Type B pancreatic cell (in vitro differentiated cells): ENCODE data around the gene NEXN. TPM values are rescaled to one million over a fixed set of nuclear protein-coding genes. Genes with fewer than 3 reads are reported as not detected.

Experiments used
- DNase-seq: peaks from one replicate; pipeline ENCODE4 v3.0.0; 2021; ENCODE audit warnings: mixed read lengths; ENCODE audit not compliant: unreplicated experiment; ENCODE audit errors: extremely low spot score
- H3K27ac Mint-ChIP-seq: 2 replicates; pipeline ENCODE4 v1.8.0; 2021; ENCODE audit warnings: mild to moderate bottlenecking, mixed read lengths
- H3K27me3 Mint-ChIP-seq: 2 replicates; pipeline ENCODE4 v1.8.0; 2021; ENCODE audit warnings: mixed read lengths
- H3K36me3 Mint-ChIP-seq: 2 replicates; pipeline ENCODE4 v1.8.0; 2021; ENCODE audit warnings: mixed read lengths
- H3K4me1 Mint-ChIP-seq: one replicate; pipeline ENCODE4 v1.8.0; 2021; ENCODE audit warnings: mixed read lengths; ENCODE audit not compliant: unreplicated experiment
- H3K4me3 Mint-ChIP-seq: 2 replicates; pipeline ENCODE4 v1.8.0; 2021; ENCODE audit warnings: mild to moderate bottlenecking, mixed read lengths
- H3K9me3 Mint-ChIP-seq: 2 replicates; pipeline ENCODE4 v1.8.0; 2021; ENCODE audit warnings: mixed read lengths
- CTCF ChIP-seq: fragments of 200-600 bp; sonication (generic); conservative IDR thresholded peaks from 2 replicates; pipeline ENCODE4 v1.5.0; 2021; ENCODE audit warnings: antibody characterized with exemption, mild to moderate bottlenecking
- total RNA-seq: library from RNA; stranded (reverse); gene quantifications from 2 replicates; pipeline ENCODE4 v1.2.1, GENCODE V29; 2021; ENCODE audit warnings: low replicate concordance

NEXN gene
- total RNA-seq, 1 donor from 2014 or later, result 2.8 TPM

DNA sequence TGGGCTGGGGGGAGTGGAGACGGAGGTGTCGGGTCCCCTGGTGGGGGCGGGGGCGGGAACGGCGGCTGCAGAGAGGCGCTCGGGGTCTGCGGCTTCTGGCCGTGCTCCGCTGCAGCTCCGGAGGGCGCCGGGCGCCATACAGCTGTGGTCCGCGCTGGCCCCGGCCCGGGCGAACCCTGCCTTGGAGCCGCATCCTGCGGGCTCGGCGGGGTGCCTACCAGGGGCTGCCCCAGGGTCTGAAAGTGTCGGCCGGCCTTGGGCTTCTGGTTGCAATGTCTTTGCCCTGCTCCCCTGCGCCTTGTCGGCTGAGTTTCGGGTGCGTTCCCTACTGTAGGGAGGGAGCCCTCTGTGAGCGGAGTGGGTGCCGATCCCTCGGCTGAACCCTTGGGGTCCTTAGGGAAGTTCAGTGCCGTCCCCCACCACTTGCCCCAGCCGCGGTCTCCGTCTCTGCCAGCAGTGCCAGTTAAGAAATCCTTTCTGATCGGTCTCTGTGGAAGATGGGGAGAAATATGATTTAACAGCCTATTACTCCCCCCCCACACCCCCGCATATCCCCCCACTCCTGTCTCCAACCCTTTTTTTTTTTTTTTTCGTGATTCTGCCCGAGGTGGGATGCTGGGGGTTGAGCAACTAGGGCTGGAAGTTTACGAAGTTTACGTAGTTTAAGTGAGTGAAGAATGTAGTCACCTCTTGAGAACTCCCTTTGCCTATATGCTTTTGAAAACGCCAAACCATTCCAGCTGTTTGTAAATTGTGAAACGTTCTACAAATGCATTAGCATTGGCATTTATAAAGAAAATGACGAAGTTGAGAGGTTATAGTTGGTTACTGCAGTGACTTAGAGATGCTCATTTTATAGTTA is 588 bp downstream of the NEXN start:
- no peaks in the 10 kb centered on the region for H3K9me3 Mint-ChIP-seq
- H3K27ac Mint-ChIP-seq, result peak overlapping the region; percentile 87
- no peaks in the 10 kb centered on the region for H3K36me3 Mint-ChIP-seq
- no peak for TF ChIP-seq CTCF
- H3K4me3 Mint-ChIP-seq, result peak overlapping the region; percentile 94
- H3K27me3 Mint-ChIP-seq, result peaks cover 3% of the 10 kb centered on the region
- peaks cover 9% of the 10 kb centered on the region for H3K4me1 Mint-ChIP-seq
- peak; percentile 77 for DNase-seq

- no peaks in the 10 kb centered on the region for H3K36me3 Mint-ChIP-seq
Measured at GRCh38 chr1:77889671-77890070, 1.2 kb downstream of the NEXN start.

DNA sequence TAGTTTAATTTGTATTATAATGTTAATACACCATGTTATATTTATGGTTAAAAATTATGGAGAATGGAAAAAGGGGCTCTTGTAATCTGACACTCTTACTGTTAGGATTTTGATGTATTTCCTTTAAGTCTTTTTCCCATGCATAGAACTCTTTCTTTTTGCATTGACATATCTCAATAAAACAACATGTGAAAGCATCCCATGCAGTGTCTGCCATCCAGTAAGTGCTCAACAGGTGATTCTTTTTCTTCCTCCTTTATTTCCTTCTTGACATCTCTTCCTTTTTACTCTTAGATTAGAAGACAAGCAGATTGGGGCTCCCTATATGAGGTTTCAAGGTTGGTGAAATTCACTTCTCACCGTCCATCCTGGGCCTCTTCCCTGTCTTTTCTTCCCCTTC is 2.8 kb downstream of the NEXN start:
- no peak overlapping the region for H3K4me3 Mint-ChIP-seq
- H3K27me3 Mint-ChIP-seq, result peaks cover 3% of the 10 kb centered on the region
- no peak for TF ChIP-seq CTCF
- peaks cover 9% of the 10 kb centered on the region for H3K4me1 Mint-ChIP-seq
- DNase-seq, result no peak
- no peaks in the 10 kb centered on the region for H3K36me3 Mint-ChIP-seq
- H3K27ac Mint-ChIP-seq, result no peak overlapping the region
- no peaks in the 10 kb centered on the region for H3K9me3 Mint-ChIP-seq

More at GRCh38 chr1:77889671-77890070, 1.2 kb downstream of the NEXN start:
- peak overlapping the region; percentile 70 for H3K27ac Mint-ChIP-seq
- no peak for DNase-seq
- H3K4me3 Mint-ChIP-seq, result peak overlapping the region; percentile 94
- TF ChIP-seq CTCF, result no peak
- H3K27me3 Mint-ChIP-seq, result peaks cover 3% of the 10 kb centered on the region
- peaks cover 9% of the 10 kb centered on the region for H3K4me1 Mint-ChIP-seq
- no peaks in the 10 kb centered on the region for H3K9me3 Mint-ChIP-seq

DNA sequence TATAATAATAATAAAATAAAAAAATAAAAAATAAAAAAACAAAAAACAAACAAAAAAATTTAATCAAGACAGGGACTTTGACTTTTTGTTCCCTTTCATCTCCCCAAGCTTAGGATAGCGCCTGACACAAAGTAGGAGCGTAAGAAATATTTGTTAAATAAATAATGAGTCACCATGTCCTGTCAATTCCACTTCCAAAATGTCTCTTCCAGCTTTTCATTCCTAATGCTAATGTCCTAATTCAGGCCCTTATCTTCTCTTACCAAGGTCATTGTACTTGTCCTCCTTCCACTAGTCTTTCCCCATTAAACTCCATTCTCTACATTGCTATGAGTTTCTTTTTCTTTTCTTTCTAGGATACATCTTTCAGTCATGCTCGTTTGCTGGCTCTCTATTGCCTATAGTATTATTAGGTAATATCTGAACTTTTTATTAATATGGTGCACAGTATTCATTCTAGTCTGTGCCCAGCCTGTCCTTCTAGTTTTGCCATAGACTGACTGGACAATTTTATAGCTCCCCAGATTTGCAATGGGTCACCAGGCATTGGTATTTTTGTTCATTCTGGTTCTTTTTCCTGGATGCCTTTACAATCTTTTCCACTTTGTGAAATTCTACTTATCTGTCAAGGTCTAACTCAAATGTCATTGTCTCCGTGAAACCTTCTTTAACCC is 11.4 kb downstream of the NEXN start:
- no peaks in the 10 kb centered on the region for H3K4me1 Mint-ChIP-seq
- no peak for TF ChIP-seq CTCF
- H3K27me3 Mint-ChIP-seq, result no peaks in the 10 kb centered on the region
- H3K27ac Mint-ChIP-seq, result no peak overlapping the region
- no peaks in the 10 kb centered on the region for H3K9me3 Mint-ChIP-seq
- DNase-seq, result no peak
- no peak overlapping the region for H3K4me3 Mint-ChIP-seq
- H3K36me3 Mint-ChIP-seq, result no peaks in the 10 kb centered on the region

DNA sequence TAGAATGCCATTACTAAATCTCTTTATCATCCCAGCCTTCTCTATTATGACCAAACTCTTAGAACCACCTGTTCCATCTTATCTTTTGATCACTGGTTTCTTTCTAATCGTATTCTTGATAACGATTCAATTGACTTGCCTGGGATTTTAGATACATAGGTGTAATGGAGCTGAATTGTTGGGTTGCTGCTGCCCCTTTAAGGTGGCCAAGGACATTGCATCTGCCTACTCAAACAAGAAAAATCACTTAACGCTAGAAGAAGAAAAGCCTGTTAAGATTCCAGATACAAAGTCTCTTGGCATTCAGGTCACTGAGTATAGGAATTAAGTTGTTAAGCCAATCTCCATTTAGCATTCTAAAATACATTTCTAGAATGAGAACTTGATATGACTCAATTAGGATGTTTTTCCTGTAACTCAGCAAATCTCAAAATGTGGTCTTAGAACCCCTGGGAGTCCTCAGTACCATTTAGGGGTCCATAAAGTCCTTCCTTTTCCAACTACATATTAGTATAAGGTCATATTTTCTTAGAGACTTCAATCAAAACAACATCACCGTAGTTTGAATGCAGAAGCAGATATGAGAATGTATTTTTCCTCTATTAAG is 12.4 kb downstream of the NEXN start:
- peak; percentile 71 for TF ChIP-seq CTCF
- Mint-ChIP-seq H3K36me3 (no peaks in the 10 kb centered on the region), H3K27ac (no peak overlapping the region), H3K4me1 (no peaks in the 10 kb centered on the region), H3K4me3 (no peak overlapping the region), H3K27me3 (no peaks in the 10 kb centered on the region), H3K9me3 (no peaks in the 10 kb centered on the region)
- no peak for DNase-seq
